ENCODE data around the gene ADPRHL1. TPM values are rescaled to one million over a fixed set of nuclear protein-coding genes. Genes with fewer than 3 reads are reported as not detected.

The ADPRHL1 gene
- total RNA-seq, 1 experiment from 2014 or later = 2.7 TPM

DNA sequence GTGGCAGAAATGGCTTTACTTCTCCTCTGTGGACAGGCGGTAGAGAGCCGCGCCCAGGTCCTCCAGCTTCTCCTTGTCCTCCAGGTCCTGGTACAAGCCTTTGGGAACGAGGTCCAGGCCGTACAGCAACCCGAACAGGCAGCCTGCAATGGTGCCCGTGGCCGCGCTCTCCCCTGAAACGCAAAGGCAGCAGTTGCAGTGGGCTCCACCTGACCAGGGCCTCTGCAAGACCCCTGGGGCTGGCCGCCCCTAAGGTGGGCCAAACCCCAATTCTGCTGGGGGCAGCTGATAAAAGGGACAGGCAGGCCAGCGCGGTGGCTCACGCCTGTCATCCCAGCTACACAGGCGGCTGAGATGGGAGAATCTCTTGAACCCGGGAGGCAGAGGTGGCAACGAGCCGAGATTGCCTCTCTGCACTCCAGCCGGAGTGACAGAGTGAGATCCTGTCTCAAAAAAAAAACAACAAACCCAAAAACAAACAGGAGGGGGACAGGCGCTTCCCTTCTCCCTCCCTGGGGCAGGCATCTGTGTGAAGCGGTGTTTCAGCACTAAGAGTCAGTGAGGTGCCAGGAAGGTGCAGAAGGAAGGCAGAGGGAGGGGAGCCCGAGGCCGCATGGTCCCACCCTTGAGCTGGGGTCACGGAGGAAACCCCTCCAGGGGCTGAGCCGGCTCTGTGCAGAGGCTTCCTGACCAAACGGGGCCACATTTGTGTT, 30.3 kb downstream of the ADPRHL1 start:
- Histone ChIP-seq H3K9me3 (ENCODE audit: control insufficient read depth, low read depth, low read length) (no peaks in the 10 kb centered on the region), H3K9ac (ENCODE audit: extremely low read depth, insufficient read length, low read length) (no peak overlapping the region), H3K4me1 (ENCODE audit: insufficient read depth, low read length) (no peaks in the 10 kb centered on the region), H4K20me1 (ENCODE audit: control insufficient read depth, insufficient read depth, insufficient read length) (no peaks in the 10 kb centered on the region), H3K27me3 (ENCODE audit: insufficient read depth, low read length) (no peaks in the 10 kb centered on the region), H2AK5ac (ENCODE audit: insufficient read length, low read length) (no peak overlapping the region), H2BK15ac (ENCODE audit: low read depth, low read length) (no peak overlapping the region), H3T11ph (ENCODE audit: low read length) (no peak overlapping the region), H3K23me2 (ENCODE audit: insufficient read length, low read depth, low read length, poor library complexity, severe bottlenecking) (no peaks in the 10 kb centered on the region), H4K5ac (ENCODE audit: insufficient read length, low read depth, low read length) (no peak overlapping the region), H4K8ac (replicated peaks; ENCODE audit: insufficient read length, low read depth, low read length) (no peak overlapping the region), H3K4ac (ENCODE audit: low read depth, low read length) (no peak overlapping the region), H3K14ac (ENCODE audit: insufficient read depth, low read length) (no peak overlapping the region), H4K91ac (ENCODE audit: insufficient read length, low read depth, low read length) (no peak overlapping the region), H2BK5ac (ENCODE audit: insufficient read length, low read length) (no peak overlapping the region), H2BK120ac (ENCODE audit: low read depth, low read length, poor library complexity, severe bottlenecking) (no peak overlapping the region), H3K23ac (ENCODE audit: insufficient read length, low read depth, low read length) (no peak overlapping the region), H3K27ac (ENCODE audit: insufficient read length, low read depth, low read length) (no peak overlapping the region), H3K79me1 (ENCODE audit: insufficient read depth, low read depth, low read length, poor library complexity, severe bottlenecking) (no peaks in the 10 kb centered on the region), H3K4me2 (ENCODE audit: insufficient read depth, insufficient read length, low read length) (no peak overlapping the region), H2BK20ac (ENCODE audit: low read depth, low read length, poor library complexity, severe bottlenecking) (no peak overlapping the region), H3K56ac (ENCODE audit: insufficient read length, low read depth, low read length) (no peak overlapping the region), H2BK12ac (ENCODE audit: insufficient read length, low read depth, low read length) (no peak overlapping the region), H3K18ac (ENCODE audit: insufficient read length, low read depth, low read length) (no peak overlapping the region), H3K79me2 (ENCODE audit: insufficient read depth, low read length) (no peaks in the 10 kb centered on the region), H2AFZ (ENCODE audit: low read length) (no peak overlapping the region)
- Mint-ChIP-seq H3K27me3 (ENCODE audit: low read depth) (peaks cover 2% of the 10 kb centered on the region), H3K9me3 (no peaks in the 10 kb centered on the region), H3K4me1 (peaks cover 0 to 4% of the 10 kb centered on the region in 2 experiments; a peak in 1 of 4 replicates), H3K36me3 (ENCODE audit: insufficient read depth in 1 of 3, low read depth in 3 of 3) (no peaks in the 10 kb centered on the region; a peak in 1 of 7 replicates), H3K4me3 (no peak overlapping the region), H3K27ac (peak overlapping the region in 1 of 3 experiments; percentile 59; a peak in 1 of 7 replicates)
- no CpG with 5 or more reads among the region's 26 CpGs for WGBS (ENCODE audit: extremely low coverage, insufficient read length, low lambda C conversion rate)
- no peak for TF ChIP-seq CTCF (conservative IDR thresholded peaks at IDR 0.05)
- DNase-seq = no peak
